Osteocyte (in vitro differentiated cells): ENCODE measurements around the gene GRIK4. TPM values are rescaled to one million over a fixed set of nuclear protein-coding genes. Genes with fewer than 3 reads are reported as not detected.

Experiments
- DNase-seq: peaks from one replicate; pipeline ENCODE4 v3.0.0; 2021; ENCODE audit warnings: mixed read lengths; ENCODE audit not compliant: unreplicated experiment; ENCODE audit errors: extremely low spot score
- H3K27ac Mint-ChIP-seq: one replicate; pipeline ENCODE4 v1.8.0; 2021; ENCODE audit warnings: mild to moderate bottlenecking, mixed read lengths; ENCODE audit not compliant: unreplicated experiment
- H3K27me3 Mint-ChIP-seq: one replicate; pipeline ENCODE4 v1.8.0; 2021; ENCODE audit warnings: mixed read lengths; ENCODE audit not compliant: unreplicated experiment
- H3K36me3 Mint-ChIP-seq: one replicate; pipeline ENCODE4 v1.8.0; 2021; ENCODE audit warnings: mixed read lengths; ENCODE audit not compliant: unreplicated experiment
- H3K4me1 Mint-ChIP-seq: one replicate; pipeline ENCODE4 v1.8.0; 2021; ENCODE audit warnings: mixed read lengths; ENCODE audit not compliant: unreplicated experiment
- H3K4me3 Mint-ChIP-seq: one replicate; pipeline ENCODE4 v1.8.0; 2021; ENCODE audit warnings: mild to moderate bottlenecking, moderate library complexity, mixed read lengths; ENCODE audit not compliant: unreplicated experiment
- H3K9me3 Mint-ChIP-seq: one replicate; pipeline ENCODE4 v1.8.0; 2021; ENCODE audit warnings: mixed read lengths; ENCODE audit not compliant: unreplicated experiment
- total RNA-seq: library from RNA; stranded (reverse); gene quantifications from 2 replicates; pipeline ENCODE4 v1.2.1, GENCODE V29; 2021
- TF ChIP-seq, protein P1 (sequence below): fragments of 200-600 bp; sonication (generic); IDR thresholded peaks from 2 replicates; pipeline ENCODE4 v1.5.0; 2021; ENCODE audit warnings: antibody characterized with exemption, mild to moderate bottlenecking, moderate library complexity

Gene GRIK4
- total RNA-seq, 1 donor from 2014 or later: 0.11 TPM

DNA sequence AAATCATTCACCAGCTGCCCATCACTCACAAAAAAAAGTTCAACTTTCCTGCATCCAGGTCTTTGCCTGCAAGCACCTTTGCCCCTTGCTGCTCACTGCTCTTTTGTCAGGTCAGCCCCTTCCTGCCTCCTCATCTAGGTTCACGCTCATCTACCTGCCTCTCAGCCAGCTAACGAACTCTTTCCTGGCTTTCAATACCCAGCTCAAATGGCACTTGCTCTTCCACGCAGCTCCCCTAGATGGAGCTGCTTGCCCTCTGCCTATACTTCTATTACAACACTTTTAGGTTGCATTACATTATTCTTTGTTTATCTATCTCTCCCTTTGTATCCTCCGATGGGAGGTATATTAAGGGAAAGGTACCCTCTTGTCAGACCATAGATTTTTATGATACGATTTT, 433.5 kb downstream of the GRIK4 start:
- Mint-ChIP-seq H3K4me1 (no peaks in the 10 kb centered on the region), H3K36me3 (no peaks in the 10 kb centered on the region), H3K27me3 (no peaks in the 10 kb centered on the region), H3K9me3 (peaks cover 11% of the 10 kb centered on the region), H3K27ac (no peak overlapping the region), H3K4me3 (no peak overlapping the region)
- no peak for DNase-seq
- TF ChIP-seq, protein P1, sequence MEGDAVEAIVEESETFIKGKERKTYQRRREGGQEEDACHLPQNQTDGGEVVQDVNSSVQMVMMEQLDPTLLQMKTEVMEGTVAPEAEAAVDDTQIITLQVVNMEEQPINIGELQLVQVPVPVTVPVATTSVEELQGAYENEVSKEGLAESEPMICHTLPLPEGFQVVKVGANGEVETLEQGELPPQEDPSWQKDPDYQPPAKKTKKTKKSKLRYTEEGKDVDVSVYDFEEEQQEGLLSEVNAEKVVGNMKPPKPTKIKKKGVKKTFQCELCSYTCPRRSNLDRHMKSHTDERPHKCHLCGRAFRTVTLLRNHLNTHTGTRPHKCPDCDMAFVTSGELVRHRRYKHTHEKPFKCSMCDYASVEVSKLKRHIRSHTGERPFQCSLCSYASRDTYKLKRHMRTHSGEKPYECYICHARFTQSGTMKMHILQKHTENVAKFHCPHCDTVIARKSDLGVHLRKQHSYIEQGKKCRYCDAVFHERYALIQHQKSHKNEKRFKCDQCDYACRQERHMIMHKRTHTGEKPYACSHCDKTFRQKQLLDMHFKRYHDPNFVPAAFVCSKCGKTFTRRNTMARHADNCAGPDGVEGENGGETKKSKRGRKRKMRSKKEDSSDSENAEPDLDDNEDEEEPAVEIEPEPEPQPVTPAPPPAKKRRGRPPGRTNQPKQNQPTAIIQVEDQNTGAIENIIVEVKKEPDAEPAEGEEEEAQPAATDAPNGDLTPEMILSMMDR: no peak

DNA sequence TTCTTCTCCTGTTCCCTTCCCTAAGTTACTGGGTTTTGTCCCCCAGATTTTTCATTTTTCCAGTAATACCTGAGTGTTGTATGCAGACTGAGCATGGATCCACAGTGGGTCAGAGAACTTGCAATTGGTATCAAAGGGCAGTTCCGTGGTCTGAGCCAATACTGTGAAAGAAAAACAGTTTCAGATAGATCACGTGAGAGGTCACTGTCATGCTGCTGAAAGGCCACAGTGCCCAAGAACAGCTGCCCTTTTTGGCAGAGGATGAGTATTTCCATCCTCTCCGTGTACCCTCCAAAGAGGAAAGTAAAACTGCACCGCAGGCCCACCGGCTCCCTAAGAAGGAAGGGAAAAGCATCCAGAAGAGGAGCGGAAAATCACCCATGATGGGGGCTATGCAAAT, 439.3 kb downstream of the GRIK4 start:
- Mint-ChIP-seq H3K4me1 (peaks cover 2% of the 10 kb centered on the region), H3K27me3 (no peaks in the 10 kb centered on the region), H3K9me3 (no peaks in the 10 kb centered on the region), H3K36me3 (no peaks in the 10 kb centered on the region), H3K4me3 (no peak overlapping the region), H3K27ac (no peak overlapping the region)
- TF ChIP-seq, protein P1: no peak
- no peak for DNase-seq

DNA sequence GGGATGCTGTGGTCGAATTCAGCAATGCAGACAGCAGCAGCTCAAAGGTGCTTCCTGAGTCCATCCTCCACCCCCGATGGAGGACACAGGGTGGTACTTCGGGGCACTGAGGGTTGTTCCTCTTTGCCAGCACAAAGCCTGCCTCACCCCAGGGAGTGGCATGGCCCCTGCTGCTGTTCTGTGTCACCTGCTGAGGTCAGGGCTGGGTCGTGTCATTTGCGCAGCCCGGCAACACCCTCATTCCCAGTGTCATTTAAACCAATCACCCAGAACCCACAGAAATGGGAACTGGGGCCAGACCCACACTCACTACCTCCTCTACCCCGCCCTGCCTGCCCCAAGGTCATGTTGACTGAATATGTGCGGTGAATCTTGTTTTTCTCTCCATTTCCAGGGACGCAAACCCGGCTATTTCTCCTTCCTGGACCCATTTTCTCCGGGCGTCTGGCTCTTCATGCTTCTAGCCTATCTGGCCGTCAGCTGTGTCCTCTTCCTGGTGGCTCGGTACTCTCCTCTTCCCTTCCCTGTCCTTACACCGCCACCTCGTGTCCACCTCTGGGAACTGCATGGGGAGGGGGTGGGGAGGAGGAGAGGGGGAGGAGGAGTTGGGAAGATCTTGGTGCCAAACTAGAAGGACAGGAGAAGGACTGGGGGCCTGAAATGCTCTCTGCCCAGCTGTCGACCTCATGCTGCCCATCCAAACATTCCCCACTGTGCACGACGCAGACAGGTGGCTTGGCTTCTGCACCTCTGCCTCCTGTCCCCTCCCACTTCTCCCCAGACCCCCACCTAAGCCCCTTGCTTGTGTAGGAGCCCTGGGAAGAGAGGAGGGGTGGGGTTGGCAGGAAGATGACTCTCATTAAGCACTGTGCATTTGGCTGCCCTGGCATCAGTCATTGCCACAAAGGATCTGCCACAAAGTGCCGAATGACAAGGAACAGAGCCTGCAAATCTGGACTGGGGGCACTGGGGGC, 441.2 kb downstream of the GRIK4 start:
- Mint-ChIP-seq H3K9me3 (no peaks in the 10 kb centered on the region), H3K4me1 (peaks cover 2% of the 10 kb centered on the region), H3K4me3 (no peak overlapping the region), H3K27me3 (no peaks in the 10 kb centered on the region), H3K27ac (no peak overlapping the region), H3K36me3 (no peaks in the 10 kb centered on the region)
- TF ChIP-seq, protein P1: peak; percentile 64
- DNase-seq: peak; percentile 89

DNA sequence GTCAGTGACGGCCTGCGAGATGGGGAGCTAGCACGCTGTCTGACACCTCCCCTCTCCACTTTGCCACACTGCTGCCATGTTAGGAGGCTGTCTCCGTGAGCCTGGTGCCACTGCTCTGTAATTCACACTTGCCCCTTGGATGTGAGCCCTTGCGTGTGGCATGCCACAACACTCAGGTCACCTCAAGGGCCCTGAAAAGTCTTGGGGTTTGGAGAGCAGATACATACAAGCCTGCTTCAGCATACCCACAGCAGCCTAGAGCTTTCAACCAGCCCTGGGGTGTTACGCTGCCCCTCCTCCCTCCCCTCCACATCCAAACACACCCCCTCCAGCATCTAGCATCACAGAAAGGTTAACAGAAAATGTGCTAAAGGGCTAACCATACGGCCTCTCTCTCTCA, 442.8 kb downstream of the GRIK4 start:
- Mint-ChIP-seq H3K36me3 (no peaks in the 10 kb centered on the region), H3K4me3 (no peak overlapping the region), H3K4me1 (peaks cover 2% of the 10 kb centered on the region), H3K9me3 (no peaks in the 10 kb centered on the region), H3K27me3 (no peaks in the 10 kb centered on the region), H3K27ac (no peak overlapping the region)
- TF ChIP-seq, protein P1: no peak
- no peak for DNase-seq

DNA sequence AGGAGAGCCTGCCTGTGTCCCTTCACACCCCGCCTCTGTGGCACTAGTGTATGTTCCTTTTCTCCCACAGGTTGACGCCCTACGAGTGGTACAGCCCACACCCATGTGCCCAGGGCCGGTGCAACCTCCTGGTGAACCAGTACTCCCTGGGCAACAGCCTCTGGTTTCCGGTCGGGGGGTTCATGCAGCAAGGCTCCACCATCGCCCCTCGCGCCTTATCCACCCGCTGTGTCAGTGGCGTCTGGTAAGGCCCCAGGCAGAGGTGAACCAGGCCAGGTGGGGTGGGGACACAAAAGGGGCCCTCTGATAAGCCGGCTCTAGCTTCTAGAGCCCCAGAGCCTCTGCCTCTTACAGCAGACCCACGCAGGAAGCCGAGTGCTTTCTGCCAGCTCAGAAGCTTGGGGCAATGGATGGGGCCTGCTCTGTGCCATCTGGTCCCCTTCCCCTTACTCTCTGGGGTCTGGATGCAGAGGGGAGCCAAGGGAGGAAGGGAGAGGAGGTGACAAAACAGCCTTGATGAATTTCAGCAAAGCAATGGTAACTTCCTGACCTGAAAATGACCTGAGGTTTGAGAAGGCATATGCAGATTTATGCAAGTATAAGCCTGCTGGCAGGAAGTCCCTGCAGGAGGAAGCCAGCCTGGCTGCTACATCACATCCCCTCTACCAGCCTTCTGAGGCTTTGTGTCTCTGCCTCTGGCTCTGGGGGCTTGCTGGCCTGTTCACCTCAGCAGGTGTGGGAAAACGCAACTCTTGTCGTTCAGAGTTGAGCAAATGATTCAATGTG, 445.4 kb downstream of the GRIK4 start:
- no peak overlapping the region for H3K4me3 Mint-ChIP-seq
- no peaks in the 10 kb centered on the region for H3K9me3 Mint-ChIP-seq
- TF ChIP-seq, protein P1: no peak
- H3K27ac Mint-ChIP-seq: no peak overlapping the region
- H3K36me3 Mint-ChIP-seq: no peaks in the 10 kb centered on the region
- H3K4me1 Mint-ChIP-seq: peaks cover 2% of the 10 kb centered on the region
- H3K27me3 Mint-ChIP-seq: no peaks in the 10 kb centered on the region
- DNase-seq: no peak
